NCI-H774 (cell line): ENCODE results near the gene SHCBP1L.
"Not testable (repeated sequence)": the region's sequence is repeated elsewhere in the genome, so short reads cannot be mapped to it uniquely, and the experiment has no call there.

Experiments used
- DNase-seq: peaks from one replicate; lab custom pipeline; 2025; lab: John Stamatoyannopoulos, UW

The SHCBP1L gene

GRCh38 chr1:182965096-182965495 is 12.1 kb upstream of the SHCBP1L start:
- no peak for DNase-seq

- peak; percentile 86 for DNase-seq
Measured at GRCh38 chr1:182962554-182963115, 9.7 kb upstream of the SHCBP1L start.

- no peak for DNase-seq
Measured at GRCh38 chr1:182960046-182960445, 7.1 kb upstream of the SHCBP1L start.

- DNase-seq, result no peak
Measured at GRCh38 chr1:182957902-182958395, 5.0 kb upstream of the SHCBP1L start.

- no peak for DNase-seq
Measured at GRCh38 chr1:182956708-182957365, 3.9 kb upstream of the SHCBP1L start.

GRCh38 chr1:182955596-182956588 is 2.9 kb upstream of the SHCBP1L start:
- DNase-seq, result no peak

GRCh38 chr1:182953826-182954225 is 860 bp upstream of the SHCBP1L start:
- DNase-seq, result no peak

GRCh38 chr1:182943336-182943735 is 9.6 kb downstream of the SHCBP1L start:
- not testable (repeated sequence) for DNase-seq

GRCh38 chr1:182942145-182942544 is 10.8 kb downstream of the SHCBP1L start:
- DNase-seq, result not testable (repeated sequence)

- DNase-seq, result no peak
Measured at GRCh38 chr1:182939413-182939812, 13.6 kb downstream of the SHCBP1L start.

GRCh38 chr1:182935716-182936115 is 17.2 kb downstream of the SHCBP1L start:
- no peak for DNase-seq

GRCh38 chr1:182930985-182931384 is 22.0 kb downstream of the SHCBP1L start:
- DNase-seq, result no peak

- no peak for DNase-seq
Measured at GRCh38 chr1:182927693-182928433, 25.1 kb downstream of the SHCBP1L start.

GRCh38 chr1:182925661-182926060 is 27.3 kb downstream of the SHCBP1L start:
- DNase-seq, result no peak

- DNase-seq, result no peak
Measured at GRCh38 chr1:182917378-182917777, 35.6 kb downstream of the SHCBP1L start.

GRCh38 chr1:182913401-182913800 is 39.6 kb downstream of the SHCBP1L start:
- no peak for DNase-seq

- peak; percentile 20 for DNase-seq
Measured at GRCh38 chr1:182910143-182910542, 42.8 kb downstream of the SHCBP1L start.

GRCh38 chr1:182909578-182909977 is 43.4 kb downstream of the SHCBP1L start:
- DNase-seq, result peak; percentile 30

- DNase-seq, result no peak
Measured at GRCh38 chr1:182905321-182905720, 47.6 kb downstream of the SHCBP1L start.

- DNase-seq, result not testable (repeated sequence)
Measured at GRCh38 chr1:182901946-182902345, 51.0 kb downstream of the SHCBP1L start.

GRCh38 chr1:182897696-182898095 is 55.3 kb downstream of the SHCBP1L start:
- no peak for DNase-seq
